Left renal cortex interstitium (tissue), 4 donors: ENCODE measurements around the gene GPC5. TPM values are rescaled to one million over a fixed set of nuclear protein-coding genes. Genes with fewer than 3 reads are reported as not detected.
"Not testable (repeated sequence)": the region's sequence is repeated elsewhere in the genome, so short reads cannot be mapped to it uniquely, and the experiment has no call there.

Experiments
- DNase-seq, 4 donors: peaks; one replicate each; pipeline ENCODE4 v3.0.0-alpha.2; 2013; ENCODE audit warnings: low read depth in 4 of 4, low spot score in 2 of 4, missing footprints in 1 of 4
- polyA plus RNA-seq, 4 donors: library from polyadenylated mRNA; unstranded; fragments of 120-200 nt; gene quantifications; one replicate each; pipeline ENCODE4 v1.2.1, GENCODE V29; 2013; ENCODE audit not compliant: insufficient read length in 4 of 4

GPC5 gene
- polyA plus RNA-seq, 4 donors: 3.1 to 8.6 (median 3.8) TPM

GRCh38 chr13:92407858-92408257 is 1009.4 kb downstream of the GPC5 start:
- no peak for DNase-seq

- DNase-seq: no peak
These were observed 1014.1 kb downstream of the GPC5 start for GRCh38 chr13:92412481-92412880.

- no peak for DNase-seq
These were observed 1014.6 kb downstream of the GPC5 start for GRCh38 chr13:92412996-92413395.

GRCh38 chr13:92413452-92413851 is 1015.0 kb downstream of the GPC5 start:
- DNase-seq: no peak

GRCh38 chr13:92414851-92415250 is 1016.4 kb downstream of the GPC5 start:
- DNase-seq: no peak

GRCh38 chr13:92415781-92416180 is 1017.4 kb downstream of the GPC5 start:
- DNase-seq: no peak

- DNase-seq: no peak
These were observed 1020.5 kb downstream of the GPC5 start for GRCh38 chr13:92418818-92419412.

GRCh38 chr13:92429231-92429630 is 1030.8 kb downstream of the GPC5 start:
- DNase-seq: no peak

GRCh38 chr13:92433386-92433785 is 1035.0 kb downstream of the GPC5 start:
- no peak for DNase-seq

GRCh38 chr13:92433963-92434362 is 1035.5 kb downstream of the GPC5 start:
- DNase-seq: no peak

GRCh38 chr13:92436924-92437323 is 1038.5 kb downstream of the GPC5 start:
- no peak for DNase-seq

- no peak for DNase-seq
These were observed 1045.8 kb downstream of the GPC5 start for GRCh38 chr13:92444244-92444643.

- DNase-seq: no peak
These were observed 1052.6 kb downstream of the GPC5 start for GRCh38 chr13:92451060-92451459.

- DNase-seq: no peak
These were observed 1054.4 kb downstream of the GPC5 start for GRCh38 chr13:92452840-92453239.

- DNase-seq: no peak
These were observed 1060.9 kb downstream of the GPC5 start for GRCh38 chr13:92459306-92459705.

- DNase-seq: no peak
These were observed 1062.1 kb downstream of the GPC5 start for GRCh38 chr13:92460479-92460878.

- no peak for DNase-seq
These were observed 1063.0 kb downstream of the GPC5 start for GRCh38 chr13:92461402-92461801.

GRCh38 chr13:92461831-92462230 is 1063.4 kb downstream of the GPC5 start:
- DNase-seq: no peak

GRCh38 chr13:92463134-92463533 is 1064.7 kb downstream of the GPC5 start:
- DNase-seq: no peak

GRCh38 chr13:92473765-92474475 is 1075.5 kb downstream of the GPC5 start:
- no peak for DNase-seq

- no peak for DNase-seq
These were observed 1082.0 kb downstream of the GPC5 start for GRCh38 chr13:92480387-92480786.

GRCh38 chr13:92482790-92483189 is 1084.4 kb downstream of the GPC5 start:
- not testable (repeated sequence) for DNase-seq
